CD4-positive, alpha-beta T cell treated with Interleukin-17A for 1 hour (primary cell): Measurements from ENCODE around the gene ZBTB24.

ENCODE experiments used
- DNase-seq: peaks from one replicate; pipeline ENCODE4 v3.0.0-alpha.2; 2020

Gene ZBTB24

DNA sequence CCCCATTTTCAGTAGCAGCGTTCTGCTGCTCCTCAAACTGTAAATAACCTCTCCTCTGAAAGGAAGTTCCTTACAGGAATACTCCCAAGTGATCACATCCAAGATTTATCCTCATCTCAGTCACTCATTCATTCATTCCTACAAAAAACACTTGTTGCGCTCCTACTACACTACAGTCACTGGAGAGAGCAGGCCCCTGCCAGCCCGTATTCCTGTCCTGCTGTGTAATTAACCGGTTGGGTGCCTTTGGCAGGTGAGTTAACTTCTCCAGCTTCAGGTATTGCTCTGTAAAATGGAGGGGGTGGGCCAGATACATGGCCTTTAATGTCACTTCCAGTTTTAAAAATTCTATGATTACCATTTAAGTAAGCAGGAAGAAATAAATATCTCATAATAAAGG is 15.0 kb upstream of the ZBTB24 start:
- DNase-seq: no peak

DNA sequence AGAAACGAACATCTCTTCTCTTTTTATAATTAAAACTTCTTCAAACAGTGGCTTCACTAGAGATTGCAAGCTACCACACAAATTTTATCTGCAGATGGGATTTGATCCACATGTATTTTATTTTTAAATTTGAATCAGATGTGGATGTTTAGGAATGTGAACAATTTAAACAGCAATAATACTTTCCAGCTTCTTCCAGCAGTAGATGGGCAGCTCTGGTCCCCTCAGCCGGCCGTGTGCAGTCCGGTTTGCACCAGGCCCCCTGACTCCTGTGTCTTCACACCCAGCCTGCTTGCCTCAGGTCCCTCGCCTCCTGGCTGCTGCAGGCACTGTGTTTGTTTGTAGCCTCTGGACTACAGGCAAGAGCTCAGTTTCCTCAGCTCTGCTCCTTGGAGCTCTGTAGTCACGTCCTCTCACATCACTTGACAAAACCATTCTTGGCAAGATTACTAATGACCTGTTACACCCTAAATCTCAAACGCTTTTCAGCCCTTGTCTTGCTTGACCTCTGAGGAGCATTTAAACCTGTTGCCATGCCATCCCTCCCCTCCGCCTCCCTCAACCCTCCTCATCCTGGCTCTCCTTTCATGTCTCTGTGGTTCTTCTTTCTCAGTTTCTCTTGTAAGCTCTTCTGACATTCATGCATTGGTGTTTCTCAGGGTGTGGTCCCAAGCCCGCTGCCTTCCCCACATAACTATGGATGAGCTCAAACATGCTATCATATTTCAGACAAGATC is 13.2 kb upstream of the ZBTB24 start:
- DNase-seq: no peak

DNA sequence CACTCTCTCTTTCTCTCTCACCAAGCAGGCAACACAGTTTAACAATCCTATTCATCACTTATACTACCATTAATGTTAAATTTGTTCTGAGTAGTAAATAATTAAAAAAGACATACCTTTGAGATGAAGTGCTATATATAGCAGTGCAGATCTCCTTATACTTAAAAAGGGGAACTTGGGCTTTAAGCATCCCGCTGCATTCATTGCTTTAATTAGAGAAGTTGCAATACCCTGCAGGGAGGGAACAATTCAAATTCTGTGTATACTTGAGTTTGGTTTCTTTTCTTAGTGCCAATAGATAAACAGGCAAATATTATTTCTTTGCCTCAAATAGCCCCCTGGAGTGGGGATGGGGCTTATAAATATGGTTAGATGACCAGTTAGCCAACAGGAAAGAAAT is 10.8 kb upstream of the ZBTB24 start:
- DNase-seq: no peak

DNA sequence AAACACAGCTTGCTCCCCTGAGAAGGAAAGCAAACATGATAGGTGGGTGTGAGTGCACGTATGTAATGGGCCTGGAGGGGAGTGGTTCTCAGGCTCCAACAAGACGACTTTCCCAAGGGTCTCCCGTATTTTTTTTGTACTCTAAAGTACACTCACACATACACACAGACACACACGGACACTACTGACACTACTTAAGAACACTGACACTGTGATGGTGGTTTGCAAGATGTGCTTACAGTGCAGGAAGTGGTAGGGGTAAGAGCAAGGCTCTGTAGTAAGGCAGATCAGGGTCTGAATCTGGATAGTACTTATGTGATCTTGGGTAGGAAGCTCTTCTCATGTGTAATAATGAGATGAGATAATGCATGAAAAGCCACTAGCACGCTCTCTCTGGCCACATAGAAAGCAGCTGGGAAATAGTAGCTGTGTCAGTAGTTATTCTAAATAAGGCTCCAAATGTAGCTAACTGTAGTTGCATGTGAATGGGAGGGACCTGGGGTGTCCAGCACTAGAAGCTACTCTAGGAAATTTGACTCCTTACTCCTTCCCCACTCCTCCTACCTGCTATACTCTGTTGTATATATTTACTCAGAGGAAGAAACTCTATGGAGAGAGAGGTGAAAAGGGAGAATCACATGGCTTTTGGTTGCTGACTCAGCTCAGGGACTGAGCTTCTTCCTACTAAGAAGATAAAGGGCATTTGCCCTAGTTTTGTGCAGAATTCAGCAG is 8.4 kb upstream of the ZBTB24 start:
- DNase-seq: peak; percentile 47

DNA sequence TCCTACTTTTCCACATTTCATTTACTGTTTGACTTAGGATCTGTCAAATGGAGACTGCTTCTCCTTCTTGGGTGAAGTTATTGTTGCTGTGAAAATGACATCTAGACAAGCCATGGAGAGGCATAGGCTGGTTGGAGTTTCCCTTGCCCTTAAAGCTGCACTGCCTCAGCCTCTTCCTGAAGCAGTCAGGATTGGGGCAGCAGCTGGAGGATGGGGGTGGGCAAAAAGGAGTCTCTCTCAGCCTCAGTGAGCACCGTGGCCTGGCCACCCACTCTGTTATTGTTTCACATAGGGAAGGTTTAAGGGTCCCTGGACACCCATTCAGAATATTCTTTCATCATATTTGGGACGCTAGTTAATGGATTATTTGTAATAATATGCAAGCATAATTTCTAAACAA is 7.7 kb upstream of the ZBTB24 start:
- no peak for DNase-seq

DNA sequence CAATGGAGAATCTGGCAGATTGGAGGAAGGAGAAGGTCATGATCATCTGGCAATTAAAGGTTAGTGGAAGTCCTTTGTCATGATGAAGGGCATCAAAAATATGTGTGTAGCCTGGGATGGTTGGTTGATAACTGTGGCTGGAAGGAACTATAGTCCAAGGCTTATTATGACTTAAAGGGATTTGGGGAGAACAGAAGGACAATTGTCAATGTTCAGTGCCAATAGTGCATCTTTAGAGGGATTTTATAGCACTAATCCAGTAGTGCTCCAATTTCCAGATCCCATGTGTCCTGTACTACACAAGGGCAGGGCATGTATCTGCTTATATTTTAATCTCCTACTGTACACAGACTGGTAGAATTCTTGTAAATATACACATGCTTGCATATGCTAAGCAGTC is 5.0 kb upstream of the ZBTB24 start:
- no peak for DNase-seq

DNA sequence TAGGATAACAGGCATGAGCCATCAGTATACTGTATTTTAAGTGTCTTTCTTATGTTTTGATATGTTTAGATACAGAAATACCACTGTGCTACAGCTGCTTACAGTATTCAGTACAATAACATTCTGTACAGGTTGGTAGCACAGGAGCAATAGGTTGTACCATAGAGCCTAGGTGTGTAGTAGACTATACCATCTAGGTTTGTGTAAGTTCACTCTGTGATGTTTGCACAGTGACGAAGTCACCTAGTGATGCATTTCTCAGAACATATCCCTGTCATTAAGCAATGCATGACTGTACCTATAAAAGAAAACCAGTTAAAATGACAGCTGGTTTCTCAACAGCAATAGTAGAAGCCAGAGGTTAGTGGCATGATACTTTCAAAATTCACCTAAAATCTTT is 3.0 kb upstream of the ZBTB24 start:
- DNase-seq: no peak

DNA sequence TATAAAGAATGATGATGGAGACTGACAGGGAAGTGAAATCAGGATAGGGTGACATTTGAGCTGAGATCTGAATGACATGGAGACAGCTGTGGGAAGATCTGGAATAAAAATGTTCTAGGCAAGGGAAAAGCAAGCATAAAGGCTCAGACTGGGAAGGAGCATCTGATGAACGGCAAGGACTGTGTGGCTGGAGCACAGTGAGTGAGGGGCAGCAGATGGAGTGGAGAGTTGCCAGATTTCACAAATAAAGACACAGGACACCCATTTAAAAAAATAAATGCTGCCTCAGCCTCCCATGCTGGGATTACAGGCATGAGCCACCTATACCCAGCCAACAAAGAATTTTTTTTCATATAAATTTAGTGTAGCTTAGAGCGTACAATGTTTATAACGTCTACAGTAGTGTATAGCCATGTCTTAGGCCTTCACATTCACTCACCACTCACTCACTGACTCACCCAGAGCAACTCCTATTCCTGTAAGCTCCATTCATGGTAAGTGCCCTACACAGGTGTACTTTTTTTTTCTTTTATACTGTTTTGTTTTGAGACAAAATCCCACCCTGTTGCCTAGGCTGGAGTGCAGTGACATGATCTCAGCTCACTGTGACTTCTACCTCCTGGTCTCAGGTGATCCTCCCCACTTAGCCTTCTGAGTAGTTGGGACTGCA is 2.4 kb upstream of the ZBTB24 start:
- DNase-seq: no peak

DNA sequence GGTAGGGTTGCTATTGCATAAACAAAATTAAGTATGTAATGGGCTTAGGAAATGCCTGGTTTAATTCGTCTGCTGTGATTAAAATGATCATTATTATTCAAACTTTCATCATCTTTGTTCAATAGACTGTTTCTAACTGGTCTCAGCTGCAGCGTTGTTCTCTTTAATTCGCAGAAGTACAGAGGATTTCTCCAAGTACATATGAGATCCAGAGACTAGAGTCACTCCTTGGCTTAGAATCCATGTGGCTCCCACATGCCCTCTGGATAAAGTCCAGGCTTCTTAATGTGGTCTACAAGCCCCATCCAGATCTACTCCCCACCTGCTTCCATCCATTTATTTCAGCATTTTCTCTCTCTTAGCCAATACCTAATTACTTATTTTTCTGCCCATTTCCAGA is 1.1 kb upstream of the ZBTB24 start:
- DNase-seq: no peak

DNA sequence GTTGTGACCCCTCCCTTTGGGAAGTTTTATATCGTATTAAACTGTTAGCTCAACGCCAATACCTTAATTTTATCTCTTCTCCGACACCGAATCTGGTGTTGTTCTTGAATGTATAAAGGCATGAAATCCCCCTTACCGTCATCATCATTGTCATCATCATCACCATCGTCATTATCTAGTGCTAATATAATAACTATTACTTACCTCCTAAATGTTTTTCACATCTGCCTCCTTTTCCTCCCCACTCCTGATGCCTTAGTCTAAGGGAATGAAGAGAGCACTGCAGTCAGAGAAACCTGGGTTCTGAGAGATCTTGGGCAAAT is 677 bp upstream of the ZBTB24 start:
- DNase-seq: no peak

DNA sequence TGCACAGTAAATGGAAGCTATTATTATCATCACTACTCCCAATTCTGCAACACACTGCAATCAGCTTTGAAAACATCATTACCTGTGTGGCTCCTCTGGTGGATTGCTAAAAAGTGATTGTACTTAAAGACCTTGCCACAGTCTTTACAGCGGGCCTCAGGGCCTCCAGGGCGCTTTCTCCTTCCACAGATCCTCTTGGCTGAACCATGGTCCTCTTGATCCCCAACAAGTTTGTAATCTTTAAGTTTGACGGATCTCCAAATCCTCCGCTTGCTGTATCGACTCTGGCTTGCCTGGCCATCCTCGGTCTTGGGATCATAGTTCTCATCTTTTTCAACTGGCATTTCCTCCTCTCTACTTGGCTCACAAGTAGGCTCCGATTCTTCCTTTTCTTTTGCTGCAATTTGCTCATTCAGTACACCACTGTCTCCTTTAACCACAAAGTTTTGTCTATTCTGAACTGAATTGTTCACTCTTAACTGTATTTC is 2.0 kb downstream of the ZBTB24 start:
- DNase-seq: no peak

DNA sequence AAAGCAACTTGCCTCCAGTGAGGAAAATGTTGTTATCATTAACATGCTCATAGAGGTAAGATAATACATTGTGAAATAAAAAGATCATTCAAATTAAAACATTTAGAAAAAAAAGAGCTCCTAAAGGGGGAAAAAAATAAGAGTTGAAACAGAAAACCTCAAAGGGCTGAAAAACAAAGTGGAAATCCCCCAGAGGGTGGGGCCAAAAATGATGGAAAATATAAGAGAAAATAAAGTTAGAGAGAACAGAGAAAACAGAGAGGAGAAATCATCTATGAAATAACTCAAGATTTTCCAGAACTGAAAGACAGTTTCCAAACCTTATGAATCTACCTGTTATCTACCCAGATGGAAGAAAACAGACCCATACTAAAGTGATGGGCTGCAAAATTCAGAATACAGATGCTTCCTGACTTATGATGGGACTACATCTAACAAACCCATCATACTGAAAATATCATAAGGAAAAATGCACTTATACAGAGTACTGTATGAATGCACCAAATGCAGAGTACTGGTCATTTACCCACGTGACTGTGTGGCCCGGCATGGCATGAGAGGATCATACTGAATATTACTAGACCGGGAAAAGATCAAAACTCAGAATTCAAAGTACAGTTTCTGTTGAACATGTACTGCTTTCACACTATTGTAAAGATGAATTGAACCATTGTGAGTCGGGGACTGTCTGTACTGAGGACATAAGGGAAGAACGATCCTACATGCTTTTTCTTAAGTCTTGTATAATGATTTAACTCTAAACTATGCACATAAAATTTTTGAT is 4.0 kb downstream of the ZBTB24 start:
- DNase-seq: peak; percentile 51

DNA sequence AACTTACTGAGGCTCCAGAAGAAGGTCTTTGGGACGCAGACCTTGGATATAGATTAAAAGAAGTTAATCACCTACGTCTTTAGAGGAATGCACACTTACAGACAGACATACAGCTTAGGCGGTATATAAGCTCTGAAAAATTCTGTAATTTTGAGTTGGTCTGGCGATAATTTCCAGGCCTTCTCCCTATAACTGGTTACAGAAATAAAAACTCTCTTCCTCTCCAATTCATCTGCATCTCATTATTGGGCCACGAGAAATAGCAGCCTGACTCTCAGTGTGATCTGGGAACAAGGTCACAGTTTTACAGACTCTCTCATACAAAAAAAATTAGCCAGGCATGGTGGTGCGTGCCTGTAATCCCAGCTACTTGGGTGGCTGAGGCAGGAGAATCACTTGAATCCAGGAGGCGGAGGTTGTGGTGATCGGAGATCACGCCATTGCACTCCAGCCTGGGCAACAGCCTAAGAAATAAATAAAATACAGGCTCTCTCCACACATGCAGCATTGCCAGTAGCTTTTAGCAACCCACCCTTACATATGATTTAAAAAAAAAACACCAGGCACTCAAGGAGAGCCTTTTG is 4.7 kb downstream of the ZBTB24 start:
- DNase-seq: no peak

DNA sequence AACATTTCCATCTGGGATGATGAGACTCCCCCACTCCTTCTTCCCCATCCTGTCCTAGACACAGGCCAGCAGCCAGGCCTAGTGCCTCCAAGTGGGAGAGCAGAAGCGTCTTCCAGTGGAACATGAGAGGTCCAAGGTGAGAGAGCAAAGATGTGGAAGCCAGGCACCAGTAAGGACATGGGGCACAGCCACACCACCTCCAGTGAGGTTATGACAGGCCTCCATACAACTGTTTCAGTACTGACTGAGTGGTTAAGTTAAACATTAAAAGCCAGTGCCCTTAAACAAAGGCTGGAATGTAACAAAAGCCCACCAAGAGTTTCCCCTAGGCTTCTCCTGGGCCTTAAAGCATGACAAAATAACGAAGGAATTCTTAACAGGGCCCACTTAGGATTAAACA is 5.3 kb downstream of the ZBTB24 start:
- no peak for DNase-seq

DNA sequence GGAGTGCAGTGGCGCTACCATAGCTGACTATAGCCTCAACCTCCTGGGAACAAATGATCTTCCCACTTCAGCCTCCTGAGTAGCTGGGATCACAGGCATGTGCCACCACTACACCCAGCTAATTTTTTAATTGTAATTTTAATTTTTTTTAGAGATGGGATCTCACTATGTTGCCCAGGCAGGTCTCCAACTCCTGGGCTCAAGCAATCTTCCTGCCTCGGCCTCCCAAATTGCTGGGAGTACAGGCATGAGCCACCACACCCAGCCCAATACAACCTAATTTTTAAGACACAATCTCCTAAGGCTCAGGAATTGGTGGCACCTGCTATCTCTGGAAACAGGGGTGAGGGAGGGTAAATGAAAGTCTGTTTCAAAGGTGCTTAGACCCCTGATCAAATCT is 5.8 kb downstream of the ZBTB24 start:
- DNase-seq: no peak

DNA sequence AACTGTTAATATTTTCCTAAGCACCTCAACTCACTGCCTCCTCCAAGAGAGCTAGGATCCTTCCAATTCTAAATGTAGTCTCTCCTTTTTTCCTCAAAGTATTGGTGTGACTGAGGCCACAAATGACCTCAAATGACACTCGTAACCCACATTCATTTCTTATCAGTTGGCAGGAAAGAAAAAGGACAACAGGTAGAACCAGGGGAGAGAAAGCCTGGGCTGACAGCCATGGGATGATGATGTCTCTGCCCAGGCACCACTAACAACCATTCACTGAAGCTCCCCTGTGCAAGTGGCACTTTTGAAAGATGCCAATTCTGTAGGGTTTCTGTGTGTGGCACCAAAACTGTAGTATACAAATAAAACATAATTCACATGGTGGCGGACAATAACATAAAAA is 7.4 kb downstream of the ZBTB24 start:
- DNase-seq: no peak

DNA sequence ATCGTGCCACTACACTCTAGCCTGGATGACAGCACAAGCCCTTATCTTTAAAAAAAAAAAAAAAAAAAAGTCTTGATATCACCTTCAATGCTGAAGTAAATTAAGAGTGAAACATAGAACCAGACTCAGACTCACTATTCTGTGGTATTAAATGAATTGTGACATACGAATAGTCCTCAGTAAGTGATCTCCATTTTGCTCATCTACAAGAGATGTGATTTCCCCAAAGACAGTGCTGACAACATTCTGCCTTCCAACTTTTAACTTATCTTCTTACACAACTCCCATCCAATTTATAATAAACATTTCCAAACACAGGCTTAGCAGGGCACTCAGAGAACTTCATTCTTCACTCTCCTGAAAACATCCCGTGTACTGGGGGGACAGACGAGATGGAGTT is 8.0 kb downstream of the ZBTB24 start:
- DNase-seq: no peak

DNA sequence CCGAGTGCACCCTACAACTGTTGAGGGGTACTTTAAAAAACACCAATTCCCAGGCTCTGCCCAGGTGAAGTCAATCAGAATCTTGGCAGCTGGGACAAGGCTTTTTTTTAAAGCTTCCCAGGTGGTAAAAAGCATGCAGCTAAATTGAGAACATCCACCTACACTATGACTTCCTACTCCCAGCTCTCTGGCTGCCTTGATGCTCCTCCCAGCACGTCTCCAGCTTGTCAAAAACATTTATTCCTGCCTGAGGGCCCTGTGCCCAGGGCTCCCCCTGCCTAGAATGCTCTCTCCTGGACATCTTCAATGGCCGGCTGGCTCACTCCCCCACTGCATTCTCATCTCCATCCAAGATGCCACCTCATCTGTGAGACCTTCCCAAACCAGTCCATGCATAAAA is 9.9 kb downstream of the ZBTB24 start:
- DNase-seq: no peak

DNA sequence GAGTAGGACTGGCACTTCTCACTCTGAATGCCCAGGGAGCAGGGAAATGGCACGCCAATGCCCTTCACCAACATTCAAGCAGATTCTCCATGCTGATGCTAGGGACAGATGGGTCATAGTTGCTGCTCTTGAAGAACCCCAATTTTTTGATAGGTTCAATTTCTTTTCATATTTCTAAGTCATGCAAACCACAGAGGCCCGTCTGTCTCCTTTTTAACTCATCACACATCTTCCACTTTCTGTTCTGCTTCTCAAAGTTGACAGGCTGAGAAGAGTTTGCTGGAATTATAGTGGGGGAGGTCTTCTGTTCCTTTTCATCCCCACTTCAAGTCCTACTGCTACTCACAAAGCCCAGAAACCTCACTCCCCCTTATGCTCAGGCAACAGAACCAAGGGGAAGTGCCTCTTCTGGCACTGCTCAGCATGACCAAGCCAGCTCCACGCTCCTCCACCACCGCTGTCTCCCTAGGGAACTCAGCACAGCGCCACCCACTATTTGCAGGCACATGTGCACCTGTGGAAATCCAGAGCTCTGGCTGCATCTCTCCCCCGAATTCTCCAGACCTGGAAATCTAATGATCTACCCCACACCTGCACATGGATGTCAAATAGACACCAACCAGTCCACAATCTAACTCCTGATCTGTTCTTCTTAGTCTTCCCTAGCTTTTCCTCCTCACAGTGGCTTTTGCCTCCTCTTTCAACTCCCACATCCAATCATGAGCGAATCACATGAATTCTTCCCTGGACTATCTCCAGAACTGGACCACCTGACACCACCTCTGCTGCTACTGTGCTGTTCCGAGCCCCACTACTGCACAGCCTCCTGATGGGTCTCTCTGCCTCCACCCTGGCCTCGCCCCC is 10.7 kb downstream of the ZBTB24 start:
- no peak for DNase-seq

DNA sequence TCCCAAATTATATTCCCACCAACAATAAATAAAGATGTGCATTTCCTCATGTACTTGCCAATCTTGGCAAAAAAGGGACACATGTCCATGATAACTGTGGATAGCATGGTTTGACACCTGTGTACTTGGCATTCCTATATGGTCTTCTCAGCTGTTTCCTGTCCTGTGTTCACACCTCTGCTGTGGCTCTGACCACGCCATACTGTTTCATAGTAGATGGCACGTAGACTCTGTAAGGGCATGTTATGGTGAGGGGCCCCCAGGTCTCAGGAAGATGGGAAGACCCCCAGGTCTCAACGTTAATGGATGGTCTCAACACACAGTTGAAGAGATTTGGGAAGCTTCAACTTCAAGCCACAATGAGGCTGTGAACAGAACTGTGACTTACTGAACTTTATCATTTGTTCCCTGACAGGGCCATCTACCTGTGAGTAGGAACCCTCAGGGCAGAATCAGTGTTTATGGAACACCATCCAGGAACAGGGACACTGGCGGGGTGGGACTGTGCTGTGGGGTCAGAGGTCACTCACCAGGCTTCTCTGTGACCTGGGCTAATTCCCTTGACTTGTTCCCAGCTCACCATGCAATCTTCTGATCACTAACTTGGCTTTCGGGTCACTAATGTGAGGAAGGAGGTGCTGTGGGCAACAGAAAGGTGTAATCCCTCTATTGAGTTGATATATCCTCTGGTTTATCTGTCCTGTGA is 11.8 kb downstream of the ZBTB24 start:
- no peak for DNase-seq

DNA sequence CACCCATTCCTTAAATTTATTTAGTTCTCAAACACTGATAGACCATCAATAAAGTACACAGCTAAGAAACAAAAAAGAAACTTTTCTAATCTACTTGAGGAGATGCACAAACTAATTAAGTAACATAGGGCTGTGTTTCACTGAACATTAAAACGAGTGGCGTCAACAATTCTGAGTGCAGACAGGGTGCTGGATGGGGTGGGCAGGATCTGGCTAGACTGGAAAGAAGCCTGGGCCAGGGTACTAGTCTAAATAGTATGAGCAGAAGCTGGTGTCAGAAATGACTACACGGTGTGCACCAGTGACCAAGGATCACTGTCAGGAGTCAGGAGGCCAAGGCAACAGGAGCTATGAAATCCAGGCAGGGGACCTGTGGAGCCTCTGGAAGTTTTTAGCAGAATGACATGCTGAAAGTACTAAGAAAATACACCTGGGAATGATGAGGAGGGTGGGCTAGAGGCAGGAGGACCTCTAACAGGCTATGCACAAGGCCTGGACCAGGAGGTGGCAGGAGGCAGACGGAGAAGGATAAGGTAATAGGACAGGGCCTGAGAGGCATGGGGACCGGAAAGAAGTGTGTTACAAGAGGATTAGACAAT is 13.3 kb downstream of the ZBTB24 start:
- DNase-seq: no peak
